ENCODE measurements around the gene UQCRHL.

GRCh38 chr1:15768388-15768787 is 39.1 kb downstream of the UQCRHL start:
- TF ChIP-seq ARNT (IDR thresholded peaks at IDR 0.05) (no peak), SP1 (IDR thresholded peaks at IDR 0.05) (no peak), L3MBTL2 (conservative IDR thresholded peaks at IDR 0.05) (no peak), BHLHE40 (IDR thresholded peaks at IDR 0.05; ENCODE audit: borderline replicate concordance) (no peak), TARDBP (IDR thresholded peaks at IDR 0.05) (no peak), FOXK2 (IDR thresholded peaks at IDR 0.05) (no peak), HDGF (IDR thresholded peaks at IDR 0.05; ENCODE audit: borderline replicate concordance) (no peak), PKNOX1 (IDR thresholded peaks at IDR 0.05) (no peak), FOXA1 (IDR thresholded peaks at IDR 0.05) (no peak), ZNF384 (IDR thresholded peaks at IDR 0.05) (no peak), SUZ12 (IDR thresholded peaks at IDR 0.05) (no peak), ELF4 (IDR thresholded peaks at IDR 0.05) (no peak)
